HepG2 (cell line): ENCODE measurements around the gene KCNS1. TPM values are rescaled to one million over a fixed set of nuclear protein-coding genes. Genes with fewer than 3 reads are reported as not detected.
A peak's percentile ranks its signal among the peaks of the same experiment; 100 is the strongest.

Experiments used
- ASH2L ChIP-seq: fragments of 300-600, 200-600 bp; sonication (generic); IDR thresholded peaks from 2 replicates; pipeline ENCODE4 v1.7.0; 2017; ENCODE audit warnings: low read depth, mild to moderate bottlenecking, moderate library complexity, mixed read lengths, low read length; ENCODE audit not compliant: insufficient read length
- ATF6 ChIP-seq: sonication (generic); formaldehyde crosslinking; conservative IDR thresholded peaks from 2 replicates; pipeline ENCODE4 v1.4.0; 2020; ENCODE audit warnings: missing genetic modification reagents
- FOXK1 ChIP-seq: sonication (generic); formaldehyde crosslinking; IDR thresholded peaks from 2 replicates; pipeline ENCODE4 v1.4.0; 2020; ENCODE audit warnings: low read depth, missing genetic modification reagents, borderline replicate concordance
- HIC2 ChIP-seq: sonication (generic); formaldehyde crosslinking; IDR thresholded peaks from 2 replicates; pipeline ENCODE4 v1.9.0; 2022; ENCODE audit warnings: low read depth, missing genetic modification reagents
- HNF1A ChIP-seq, 2 experiments: sonication (generic) in 1 of 2; formaldehyde crosslinking in 1 of 2; IDR thresholded peaks; 2 replicates each; pipeline versions ENCODE4 v1.4.0 to v1.6.1; 2016 to 2020; ENCODE audit warnings: borderline replicate concordance in 1 of 2, low read depth in 1 of 2, mild to moderate bottlenecking in 1 of 2, missing genetic modification reagents in 1 of 2
- MAF1 ChIP-seq: sonication (generic); formaldehyde crosslinking; IDR thresholded peaks from 2 replicates; pipeline ENCODE4 v1.5.0; 2020; ENCODE audit warnings: missing genetic modification reagents, borderline replicate concordance
- NR2F2 ChIP-seq: IDR thresholded peaks from 2 replicates; pipeline ENCODE4 v1.6.1; 2012; ENCODE audit warnings: low read depth, inconsistent platforms, borderline replicate concordance
- SMAD9 ChIP-seq: sonication (generic); formaldehyde crosslinking; IDR thresholded peaks from 2 replicates; pipeline ENCODE4 v1.5.1; 2020; ENCODE audit warnings: mild to moderate bottlenecking, missing genetic modification reagents
- SNAI1 ChIP-seq: sonication (generic); formaldehyde crosslinking; IDR thresholded peaks from 2 replicates; pipeline ENCODE4 v1.5.0; 2020; ENCODE audit warnings: mild to moderate bottlenecking, missing genetic modification reagents, borderline replicate concordance
- SOX6 ChIP-seq, 2 experiments: fragments of 450-650 bp in 1 of 2; sonication (generic) in 1 of 2; formaldehyde crosslinking in 1 of 2; IDR thresholded peaks; 2 replicates each; pipeline versions ENCODE4 v1.4.0 to v1.6.1; 2017 to 2020; ENCODE audit warnings: antibody characterized with exemption in 1 of 2, mild to moderate bottlenecking in 1 of 2, missing genetic modification reagents in 1 of 2
- STAG1 ChIP-seq: sonication (generic); formaldehyde crosslinking; IDR thresholded peaks from 2 replicates; pipeline ENCODE4 v1.4.0; 2020; ENCODE audit warnings: missing genetic modification reagents
- XRCC5 ChIP-seq: fragments of 200-400 bp; formaldehyde crosslinking; optimal IDR thresholded peaks from 2 replicates; pipeline ENCODE3; 2017; ENCODE audit warnings: mild to moderate bottlenecking, low read length
- ZNF3 ChIP-seq: IDR thresholded peaks from 2 replicates; pipeline ENCODE4 v1.7.0; 2017; ENCODE audit warnings: inconsistent platforms
- ZNF451 ChIP-seq: sonication (generic); formaldehyde crosslinking; IDR thresholded peaks from 2 replicates; pipeline ENCODE4 v1.5.0; 2020; ENCODE audit warnings: mild to moderate bottlenecking, missing genetic modification reagents
- ZNF639 ChIP-seq: conservative IDR thresholded peaks from 2 replicates; pipeline ENCODE4 v1.6.1; 2018; ENCODE audit warnings: missing genetic modification reagents
- ZNF720 ChIP-seq: sonication (generic); formaldehyde crosslinking; IDR thresholded peaks from 2 replicates; pipeline ENCODE4 v1.4.0; 2020; ENCODE audit warnings: missing genetic modification reagents
- ZSCAN31 ChIP-seq: sonication (generic); formaldehyde crosslinking; IDR thresholded peaks from 2 replicates; pipeline ENCODE4 v1.5.0; 2020; ENCODE audit warnings: low read depth, mild to moderate bottlenecking, missing genetic modification reagents
- polyA plus RNA-seq, 8 experiments: library from polyadenylated mRNA; depleted of rRNA in 3 of 8; stranded (reverse) in 7 of 8; unstranded in 1 of 8; fragments of >200 nt; fragmentation: Illumina TruSeq in 4 of 8; extraction: Trizol in 4 of 8; gene quantifications; 2 replicates each; pipeline versions ENCODE4 v1.2.1 to v1.2.3, GENCODE V29; 2011 to 2016; ENCODE audit warnings: low read depth in 4 of 8, missing spikeins in 1 of 8, mixed read lengths in 1 of 8; ENCODE audit not compliant: insufficient read depth in 1 of 8
- total RNA-seq, 5 experiments: library from RNA; depleted of rRNA; stranded (reverse); fragments of >200 nt; fragmentation: Illumina TruSeq; extraction: Trizol; gene quantifications; 2 replicates each; pipeline ENCODE4 v1.2.3, GENCODE V29; 2016; ENCODE audit warnings: low read depth in 1 of 5

KCNS1 gene
- total and polyA plus RNA-seq, 2 of the 13 experiments (the other 11 are each of a cell fraction or from before 2014, with no cell fraction given): 0.03 TPM; not detected in 1

- TF ChIP-seq HNF1A (IDR thresholded peaks at IDR 0.05; ENCODE audit: low read depth) (no peak), HNF1A (CRISPR knock-in tag; IDR thresholded peaks at IDR 0.05; ENCODE audit: borderline replicate concordance) (no peak), ZNF720 (CRISPR knock-in tag) (no peak), SNAI1 (CRISPR knock-in tag) (no peak), ASH2L (peak; percentile 17), XRCC5 (peak; percentile 54), SMAD9 (no peak), FOXK1 (CRISPR knock-in tag) (no peak), STAG1 (peak; percentile 59), NR2F2 (no peak), ZSCAN31 (CRISPR knock-in tag) (no peak), SOX6 (IDR thresholded peaks at IDR 0.05) (no peak), SOX6 (CRISPR knock-in tag; IDR thresholded peaks at IDR 0.05) (no peak), ATF6 (CRISPR knock-in tag) (no peak), HIC2 (CRISPR knock-in tag) (no peak), ZNF3 (CRISPR knock-in tag) (no peak), ZNF639 (CRISPR knock-in tag) (no peak), ZNF451 (CRISPR knock-in tag) (no peak), MAF1 (CRISPR knock-in tag) (no peak)
These were observed 11.0 kb upstream of the KCNS1 start (continued) for GRCh38 chr20:45111799-45112471.
